ENCODE results near the gene SH3GL3.
A peak's percentile ranks its signal among the peaks of the same experiment; 100 is the strongest.

The SH3GL3 gene

DNA sequence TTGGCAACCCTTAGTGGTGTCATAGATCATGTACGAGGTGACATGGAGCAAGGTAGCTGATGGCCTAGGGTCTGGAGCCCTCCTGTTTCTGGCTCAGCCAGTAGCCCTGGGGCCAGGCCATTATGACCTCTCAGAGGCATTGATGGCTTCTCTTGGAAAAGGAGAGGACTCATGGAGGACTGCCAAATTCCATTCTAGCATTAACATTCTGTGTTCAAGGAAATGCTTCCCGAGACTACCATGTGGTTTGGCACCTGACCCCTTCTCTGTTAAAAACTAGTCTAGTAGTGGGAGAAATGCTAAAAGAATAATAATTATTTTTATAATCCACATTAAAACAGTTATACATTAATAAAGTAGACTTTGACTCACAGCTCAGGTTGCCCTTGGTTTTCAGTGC is 166.6 kb downstream of the SH3GL3 start:
- DNase-seq (ENCODE audit: low spot score) = peak; percentile 15

DNA sequence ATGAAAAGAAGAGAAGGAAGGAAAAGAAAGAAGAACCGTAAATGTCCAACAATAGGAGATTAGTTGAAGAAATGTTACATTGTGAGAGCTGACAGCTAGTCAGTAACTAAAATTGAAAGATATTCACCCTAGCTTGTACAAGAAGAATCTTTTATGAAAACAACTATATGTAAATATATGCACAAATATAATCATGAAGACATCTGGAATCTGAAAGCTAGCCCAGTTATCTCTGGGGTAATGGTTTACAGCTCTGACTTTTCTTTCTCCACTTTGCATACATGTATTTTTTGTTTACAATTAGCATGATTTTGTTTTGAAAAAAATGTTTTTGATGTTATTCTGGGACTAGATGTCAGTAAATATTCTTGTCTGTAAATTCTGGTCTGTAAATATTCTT is 169.7 kb downstream of the SH3GL3 start:
- DNase-seq (ENCODE audit: low spot score) = no peak

DNA sequence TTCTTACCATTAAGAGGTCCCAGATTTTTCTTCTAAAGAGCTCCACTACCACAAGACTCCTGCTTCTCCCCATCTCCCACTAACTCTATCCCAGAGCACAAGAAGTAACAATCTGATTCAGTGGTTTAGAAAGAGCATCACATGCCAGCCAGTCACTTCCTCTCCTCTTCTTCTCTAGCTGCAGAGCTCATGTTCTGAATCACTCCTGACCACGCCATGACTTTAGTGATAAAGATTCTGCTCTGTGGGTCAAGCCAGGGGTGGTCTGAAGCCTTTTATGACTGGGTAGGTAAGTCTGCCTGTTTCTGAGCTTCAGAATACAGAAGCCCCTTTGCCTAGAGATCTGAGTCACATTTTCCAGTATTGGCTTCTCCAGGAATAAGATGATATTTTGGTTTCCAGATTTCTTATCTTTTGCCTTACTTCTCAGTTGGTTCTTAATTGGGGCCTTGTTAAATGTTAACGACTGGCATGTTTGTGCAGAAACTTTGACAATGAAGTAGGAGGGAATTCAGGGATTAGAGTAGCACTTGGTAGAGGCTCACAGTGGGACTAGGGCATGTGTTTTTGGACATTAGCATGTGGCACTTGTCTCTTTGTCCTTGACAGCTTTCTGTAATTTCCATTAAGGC is 179.1 kb downstream of the SH3GL3 start:
- DNase-seq (ENCODE audit: low spot score) = no peak

DNA sequence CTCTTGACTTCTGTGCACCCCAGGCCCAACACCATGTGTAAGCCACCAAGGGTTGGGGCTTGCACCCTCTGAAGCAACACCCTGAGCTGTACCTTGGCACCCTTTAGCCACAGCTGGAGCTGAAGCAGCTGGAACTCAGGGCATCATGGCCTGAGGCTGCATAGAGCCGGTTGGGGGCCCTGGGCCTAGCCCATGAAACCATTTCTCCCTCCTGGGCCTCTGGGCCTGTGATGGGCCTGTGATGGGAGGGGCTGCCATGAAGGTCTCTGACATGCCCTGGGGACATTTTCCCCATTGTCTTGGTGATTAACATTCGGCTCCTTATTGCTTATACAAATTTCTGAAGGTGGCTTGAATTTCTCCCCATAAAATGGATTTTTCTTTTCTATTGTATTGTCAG is 184.4 kb downstream of the SH3GL3 start:
- DNase-seq (ENCODE audit: low spot score) = no peak

DNA sequence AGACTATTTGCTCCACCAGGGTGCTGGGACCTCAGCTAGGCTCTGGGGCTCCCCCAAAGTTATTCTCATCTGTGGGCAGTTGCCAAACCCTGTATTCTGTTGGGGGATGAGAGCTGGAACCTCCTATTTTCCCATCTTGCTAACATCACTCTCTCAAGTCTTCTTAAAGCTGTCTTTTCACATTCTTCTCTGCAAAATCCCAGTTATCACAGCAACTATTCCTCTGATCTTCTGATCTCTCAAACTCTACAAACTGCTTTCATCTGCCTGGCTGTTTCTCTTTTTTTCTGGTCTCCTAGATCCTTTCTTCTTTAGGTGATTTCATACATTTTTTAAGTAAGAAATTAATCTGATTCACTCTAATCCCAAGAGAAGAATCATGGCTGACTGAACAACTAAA is 196.1 kb downstream of the SH3GL3 start:
- DNase-seq (ENCODE audit: low spot score) = no peak

DNA sequence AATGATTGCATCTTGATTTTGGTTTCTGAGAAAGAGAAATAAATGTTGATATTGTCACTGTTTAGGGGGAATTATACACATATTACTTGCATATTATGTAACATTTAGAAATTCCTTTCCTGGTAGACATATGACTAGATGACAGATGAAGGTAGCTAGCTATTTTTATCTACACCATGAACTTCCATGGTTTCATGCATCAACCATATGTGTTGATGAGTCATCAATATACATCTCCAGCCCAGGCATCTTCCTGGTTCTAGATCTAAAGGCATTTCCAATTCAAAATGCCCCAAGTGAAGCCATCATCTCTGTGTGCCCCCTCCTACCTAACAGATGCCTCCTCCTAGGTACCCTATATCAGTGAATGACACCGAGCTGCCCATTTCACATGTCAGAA is 197.3 kb downstream of the SH3GL3 start:
- DNase-seq (ENCODE audit: low spot score) = no peak

DNA sequence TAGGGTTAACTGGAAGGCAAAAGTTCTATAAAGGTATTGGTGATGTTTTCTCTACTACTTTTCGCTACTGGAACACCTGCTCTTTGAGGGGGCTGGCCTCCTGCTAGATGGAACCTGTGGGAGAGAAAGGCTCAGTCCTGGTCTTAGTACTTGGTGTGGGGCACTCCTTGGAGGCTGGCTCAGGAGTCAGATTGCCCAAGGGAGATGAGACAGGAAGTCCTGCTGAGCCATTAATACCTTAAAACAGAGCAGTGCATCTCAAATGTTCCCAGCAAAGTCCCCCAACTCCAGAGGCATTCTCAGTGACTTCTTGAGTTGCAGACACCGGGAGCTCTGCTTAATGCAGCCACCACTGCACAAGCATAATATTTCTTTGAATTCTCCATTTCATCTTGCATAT is 203.7 kb downstream of the SH3GL3 start:
- no peak for DNase-seq (ENCODE audit: low spot score)

DNA sequence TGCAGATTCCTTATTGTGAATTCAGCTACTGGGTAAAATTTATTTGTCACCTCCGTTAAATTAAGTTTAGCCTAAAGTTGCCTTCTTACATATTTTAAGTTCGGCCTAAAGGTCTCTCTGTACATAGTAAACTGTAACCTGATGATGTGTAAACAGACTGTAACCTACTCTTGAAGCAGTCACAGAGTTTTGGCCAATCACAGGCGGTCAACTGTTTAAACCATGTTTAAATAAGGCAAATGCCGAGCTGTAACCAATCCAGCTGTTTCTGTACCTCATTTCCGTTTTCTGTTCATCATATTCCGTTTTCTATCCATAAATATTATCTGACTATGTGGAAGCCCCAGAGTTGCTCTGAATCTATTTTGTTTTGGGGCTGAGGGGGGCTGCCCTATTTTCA is 204.4 kb downstream of the SH3GL3 start:
- no peak for DNase-seq (ENCODE audit: low spot score)

DNA sequence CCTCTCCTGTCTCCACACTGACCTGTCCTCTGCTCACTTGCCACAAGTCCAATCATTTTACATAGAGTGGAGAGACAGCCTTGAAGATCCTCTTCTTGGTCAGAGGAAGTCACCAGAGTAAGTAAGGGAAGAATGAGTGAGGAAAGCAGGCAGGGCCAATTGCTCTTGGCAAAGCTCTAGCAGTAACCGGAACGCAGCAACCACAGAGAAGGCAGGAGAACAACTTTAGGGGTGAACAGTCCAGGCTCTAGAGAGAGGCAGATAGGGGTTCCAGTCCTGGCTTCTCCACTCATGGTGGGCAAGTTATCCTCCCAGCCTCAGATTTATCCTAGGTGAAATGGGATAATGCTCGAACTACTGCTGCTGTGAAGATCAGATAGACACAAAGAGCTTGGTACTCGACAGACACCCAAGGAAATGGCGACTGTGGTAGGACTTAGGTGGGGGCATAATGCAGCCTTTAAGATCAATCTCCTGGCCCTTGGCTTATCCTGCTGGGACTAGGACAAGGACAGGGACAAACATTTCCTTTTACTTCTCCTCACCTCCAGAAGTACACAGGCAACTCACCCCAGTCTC is 205.6 kb downstream of the SH3GL3 start:
- no peak for DNase-seq (ENCODE audit: low spot score)

DNA sequence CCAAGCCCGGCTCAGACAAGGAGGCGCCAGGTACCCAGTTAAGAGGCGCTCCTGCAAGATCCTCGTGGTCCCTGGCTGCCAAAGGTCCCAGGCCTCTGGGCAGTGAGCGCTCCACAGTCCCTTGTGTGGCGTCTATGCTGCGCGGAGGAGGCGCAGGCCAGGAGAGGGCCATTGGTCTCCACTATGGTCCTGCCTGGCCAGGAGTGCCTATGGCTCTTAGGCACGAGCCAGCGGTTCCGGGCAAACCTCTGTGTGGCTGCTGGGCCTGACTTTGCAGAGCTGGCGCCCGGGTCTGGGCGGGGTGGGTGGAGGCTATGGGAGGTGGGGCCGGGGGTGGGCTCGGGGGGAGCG is 206.1 kb downstream of the SH3GL3 start:
- no peak for DNase-seq (ENCODE audit: low spot score)

DNA sequence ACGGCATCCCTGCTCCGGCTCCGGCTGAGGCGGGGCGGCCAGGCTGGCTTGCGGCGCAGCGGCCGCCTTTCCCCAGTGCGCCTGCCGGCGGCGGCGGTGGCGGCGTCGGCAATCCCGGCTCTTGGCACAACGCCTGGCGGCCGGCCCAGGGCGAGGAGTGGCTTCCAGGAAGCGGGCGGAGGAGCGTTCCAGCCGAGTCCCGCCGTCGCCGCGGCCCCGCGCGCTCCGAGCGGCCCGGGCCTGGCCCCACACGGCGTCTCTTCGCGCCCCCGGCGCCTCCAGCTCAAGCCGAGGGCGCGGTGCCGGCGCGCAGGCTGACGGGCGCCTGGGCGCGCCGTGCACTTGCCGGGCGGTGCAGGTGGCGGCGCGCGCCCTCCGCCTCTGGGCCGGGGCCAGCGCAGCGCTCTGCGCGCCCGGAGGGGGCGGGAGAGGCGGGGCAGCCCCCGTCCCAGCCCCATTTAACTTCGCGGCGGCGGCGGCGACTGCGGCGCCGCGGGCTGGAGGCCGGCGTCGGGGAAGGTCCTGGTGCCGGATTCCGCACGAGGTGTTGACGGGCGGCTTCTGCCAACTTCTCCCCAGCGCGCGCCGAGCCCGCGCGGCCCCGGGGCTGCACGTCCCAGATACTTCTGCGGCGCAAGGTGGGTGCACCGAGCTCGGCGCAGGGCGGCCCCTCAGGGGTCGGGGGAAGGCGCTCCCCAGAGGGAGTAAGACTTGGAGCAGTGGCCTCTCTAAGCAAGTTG is 206.7 kb downstream of the SH3GL3 start, which contains the start of gene ADAMTSL3:
ADAMTSL3 (plus strand) TSS at position 485 of the 740 bp plus-strand sequence. CDS start 1,639 bp downstream, outside the sequence.
- DNase-seq (ENCODE audit: low spot score) = peak; percentile 46

DNA sequence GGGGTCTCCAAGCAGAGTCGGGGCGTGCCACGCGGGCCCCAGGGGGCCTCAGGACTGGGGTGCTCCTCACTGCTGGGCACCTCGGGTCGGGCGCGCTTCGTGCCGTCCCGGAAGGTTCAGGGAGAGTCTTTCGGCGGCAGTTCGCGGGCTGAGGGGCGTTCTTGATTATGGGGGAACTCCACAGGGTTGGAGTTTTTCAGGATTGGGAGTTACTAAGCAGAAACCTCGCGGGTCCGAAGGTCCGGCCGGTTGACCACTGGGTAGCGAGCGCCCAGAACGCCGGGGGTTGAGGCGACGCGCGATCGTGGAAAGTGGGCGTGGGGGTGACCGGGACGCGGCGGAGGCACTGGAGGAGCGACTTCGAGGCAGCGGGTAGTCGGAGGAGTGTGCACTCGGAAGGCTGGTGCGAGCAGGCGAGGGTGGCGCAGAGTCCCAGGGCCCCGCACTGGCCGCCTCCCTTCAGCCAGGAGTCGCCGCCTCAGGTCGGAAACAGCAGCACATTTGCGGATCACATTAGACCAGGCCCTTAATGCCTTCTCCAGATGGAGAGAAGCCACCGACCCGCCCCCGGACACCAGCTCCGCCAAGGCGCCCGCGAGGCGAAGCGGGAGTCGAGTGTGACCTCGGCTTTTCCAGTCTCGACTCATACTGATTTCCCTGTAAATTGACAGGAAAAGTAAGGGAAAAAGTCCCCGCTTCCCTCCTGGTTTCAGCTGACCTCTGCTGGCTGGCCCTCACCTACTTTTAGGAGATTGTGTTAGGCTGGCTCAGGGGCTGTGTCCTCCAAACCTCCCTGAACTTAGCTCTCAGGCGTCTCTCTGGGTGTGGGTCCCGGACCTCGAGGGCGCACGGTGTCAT is 207.5 kb downstream of the SH3GL3 start:
- DNase-seq (ENCODE audit: low spot score) = no peak

DNA sequence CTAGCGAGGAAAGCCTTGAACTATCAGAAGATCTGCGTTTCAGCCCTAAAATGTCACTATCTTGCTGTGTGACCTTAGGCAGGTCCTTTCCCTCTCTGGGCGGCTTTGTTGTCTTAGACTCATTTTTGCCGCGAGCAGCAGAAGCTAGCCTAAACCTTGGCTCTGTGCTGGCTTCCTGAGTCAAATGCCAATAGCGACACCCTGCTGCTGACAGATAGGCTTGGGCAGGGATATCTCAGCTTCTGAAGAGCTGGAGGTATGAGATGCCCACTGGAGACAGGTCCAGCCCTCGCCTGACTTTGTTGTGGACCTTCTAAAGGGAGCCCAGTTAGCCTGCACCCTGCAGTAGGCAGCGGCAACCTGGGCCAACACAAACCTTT is 208.1 kb downstream of the SH3GL3 start:
- DNase-seq (ENCODE audit: low spot score) = no peak

DNA sequence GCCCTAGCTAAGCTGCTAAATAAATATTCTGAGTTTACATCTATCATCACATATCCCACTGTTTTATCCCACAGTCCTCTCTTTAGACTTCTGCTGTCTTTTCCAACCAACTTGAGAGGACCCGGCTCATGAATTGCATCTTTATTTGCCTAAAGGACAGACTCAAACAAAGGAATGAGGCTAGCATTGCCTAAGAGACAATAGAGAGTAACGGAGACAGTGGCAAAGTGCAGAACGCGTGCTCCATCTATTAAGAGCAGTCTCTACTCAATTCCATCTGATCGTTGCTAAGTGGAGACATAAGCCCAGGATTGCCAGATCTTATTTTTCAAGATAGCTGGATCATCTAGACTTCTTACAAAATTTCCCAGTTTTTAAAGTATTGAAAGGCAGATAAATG is 209.1 kb downstream of the SH3GL3 start:
- DNase-seq (ENCODE audit: low spot score) = no peak

DNA sequence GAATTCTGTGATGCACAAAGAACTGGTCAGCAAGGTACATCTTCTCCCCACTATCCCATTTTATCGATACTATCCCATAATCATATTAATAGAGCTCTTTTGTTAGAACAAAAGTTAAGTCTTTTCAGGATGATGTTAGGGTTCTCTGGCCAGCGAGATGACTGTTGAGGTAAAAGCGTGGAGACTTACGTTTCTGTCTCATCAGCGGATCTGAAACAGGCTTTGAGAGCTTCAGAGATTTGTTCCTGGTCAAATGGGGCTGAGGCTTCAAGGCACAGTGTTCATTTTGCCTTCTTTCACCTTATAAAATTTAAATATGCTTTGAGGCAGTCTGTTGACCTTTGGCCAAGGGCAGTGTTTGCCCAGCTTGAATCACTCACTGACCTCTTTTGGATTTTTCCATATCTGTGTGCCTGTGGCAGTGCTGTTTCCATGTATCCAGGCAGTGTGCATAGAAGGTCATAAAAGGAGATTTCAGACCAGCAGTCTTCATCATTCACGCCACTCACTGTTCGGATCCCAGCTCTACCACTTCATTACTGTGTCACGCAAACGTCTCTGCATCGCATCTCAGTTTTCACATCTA is 209.9 kb downstream of the SH3GL3 start:
- DNase-seq (ENCODE audit: low spot score) = no peak

DNA sequence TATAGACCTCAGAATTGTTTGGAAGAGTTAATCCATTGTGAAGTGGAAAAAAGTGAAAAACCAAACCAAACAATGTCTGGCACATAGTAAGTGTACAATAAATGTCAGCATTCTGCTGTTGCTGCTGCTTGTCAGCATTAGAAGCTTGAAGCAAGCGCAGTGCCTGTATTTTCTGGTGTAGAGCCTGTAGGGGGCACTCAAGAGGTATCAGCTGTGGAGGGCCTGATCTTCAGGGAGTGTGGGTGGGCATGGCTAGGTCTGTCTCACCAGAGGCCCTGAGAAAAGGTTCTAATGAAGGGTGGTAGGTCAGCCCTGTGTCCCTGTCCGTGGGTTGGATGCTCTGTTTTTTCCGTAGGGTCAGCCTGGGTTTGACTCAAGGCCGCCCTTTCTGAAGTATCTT is 210.4 kb downstream of the SH3GL3 start:
- no peak for DNase-seq (ENCODE audit: low spot score)

DNA sequence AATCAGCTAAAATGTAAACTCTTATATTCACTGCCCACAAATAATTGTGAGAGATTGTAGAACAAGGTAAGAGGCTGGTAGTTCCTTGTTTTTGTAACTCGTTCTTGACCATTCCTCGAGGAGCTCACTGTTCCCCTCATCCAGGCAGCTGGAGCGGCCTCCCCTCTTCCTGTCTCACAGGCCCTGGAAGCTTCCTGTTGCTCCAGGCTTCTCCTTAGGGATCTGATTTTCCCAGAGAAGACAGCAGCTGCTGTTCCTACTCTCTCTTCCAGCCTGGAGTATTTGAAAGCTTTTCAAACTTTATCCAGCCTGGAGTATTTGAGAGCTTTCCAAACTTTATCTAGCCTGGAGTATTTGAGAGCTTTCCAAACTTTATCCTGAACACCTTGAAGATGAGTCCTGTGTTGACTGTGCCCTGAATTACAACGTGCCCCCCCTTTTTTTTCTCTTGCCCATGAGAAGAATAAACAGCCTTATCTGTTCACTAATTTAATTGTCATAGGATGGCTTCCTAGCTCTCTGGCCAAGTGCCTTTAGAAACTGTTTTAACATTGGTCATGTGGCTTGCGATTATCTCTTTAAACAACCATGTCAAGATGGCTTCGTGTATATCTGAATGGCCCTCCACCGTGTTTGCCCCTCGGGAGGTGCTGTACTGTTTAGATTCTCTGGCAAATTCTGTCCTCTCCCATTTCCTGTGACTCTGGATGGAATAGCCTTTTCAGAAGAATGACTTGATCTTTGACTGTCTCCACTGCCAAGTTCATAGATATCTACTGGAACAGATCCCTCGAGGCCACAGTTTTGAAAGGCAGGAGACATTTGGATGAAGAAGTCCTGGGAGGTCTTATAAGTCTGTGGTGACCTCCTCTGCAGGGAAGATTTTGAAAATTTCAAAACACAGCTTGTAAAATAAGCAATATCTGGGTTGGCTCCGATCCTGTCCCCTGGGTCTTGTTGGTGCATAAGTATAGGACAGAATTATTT is 211.6 kb downstream of the SH3GL3 start:
- DNase-seq (ENCODE audit: low spot score) = no peak

DNA sequence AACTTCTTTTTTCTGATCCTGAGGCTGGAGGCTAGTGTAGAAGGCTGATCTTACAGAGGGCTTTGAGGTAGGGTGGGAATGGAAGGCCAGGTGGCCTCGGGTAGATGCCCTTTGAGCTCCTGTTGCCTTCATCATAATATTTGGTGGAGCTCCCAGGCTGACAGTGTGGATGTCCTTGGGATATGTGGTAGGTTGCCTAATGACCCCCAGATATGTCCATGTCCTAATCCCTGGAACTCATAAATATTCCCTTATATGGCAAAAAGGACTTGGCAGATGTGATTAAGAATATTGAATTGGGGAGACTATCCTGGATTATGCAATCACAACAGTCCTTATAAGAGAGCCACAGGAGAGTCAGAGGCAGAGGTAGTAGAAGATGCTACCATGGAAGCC is 212.3 kb downstream of the SH3GL3 start:
- DNase-seq (ENCODE audit: low spot score) = no peak

DNA sequence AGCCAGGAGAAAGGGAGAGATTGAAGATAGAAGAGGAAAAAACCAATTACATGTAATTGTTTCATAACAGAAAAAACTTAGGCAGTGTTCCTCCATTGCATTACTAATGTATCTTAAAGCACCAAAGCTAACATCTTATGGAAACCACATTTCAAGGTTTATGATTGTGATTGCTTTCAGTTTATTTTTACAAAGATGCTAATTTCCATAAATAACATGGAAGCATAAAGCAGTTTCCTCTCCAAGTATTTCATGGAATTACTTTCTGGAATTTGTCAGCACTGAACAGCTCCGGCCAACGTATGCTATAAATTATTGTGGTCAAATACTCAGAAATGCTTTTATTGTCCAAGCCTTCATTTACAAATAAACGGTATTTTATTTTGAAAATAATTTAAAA is 218.3 kb downstream of the SH3GL3 start:
- DNase-seq (ENCODE audit: low spot score) = no peak

Measured in putamen (tissue), 1 donor.